GM12872 (cell line): ENCODE results near the gene ACBD3.

Experiments
- CTCF ChIP-seq: IDR thresholded peaks from 3 replicates; pipeline ENCODE4 v1.5.1; 2011; ENCODE audit warnings: low read depth, mild to moderate bottlenecking, low read length, moderate library complexity; ENCODE audit not compliant: insufficient read depth

Gene ACBD3

GRCh38 chr1:226149806-226150205 lies 36.7 kb downstream of the ACBD3 start:
- TF ChIP-seq CTCF, result no peak

GRCh38 chr1:226148121-226148648 lies 38.4 kb downstream of the ACBD3 start:
- no peak for TF ChIP-seq CTCF

- TF ChIP-seq CTCF, result no peak
These were observed 42.5 kb downstream of the ACBD3 start for GRCh38 chr1:226144045-226144444.

GRCh38 chr1:226135709-226136108 lies 50.8 kb downstream of the ACBD3 start:
- TF ChIP-seq CTCF, result no peak

GRCh38 chr1:226135059-226135651 lies 51.4 kb downstream of the ACBD3 start:
- no peak for TF ChIP-seq CTCF

- no peak for TF ChIP-seq CTCF
These were observed 52.1 kb downstream of the ACBD3 start for GRCh38 chr1:226134170-226135058.

- no peak for TF ChIP-seq CTCF
These were observed 52.9 kb downstream of the ACBD3 start for GRCh38 chr1:226133504-226134123.
